HG02571 (cell line): ENCODE measurements around the gene POPDC2.
"Not testable (repeated sequence)": the region's sequence is repeated elsewhere in the genome, so short reads cannot be mapped to it uniquely, and the experiment has no call there.

Source experiments
- ATAC-seq: cut with Tn5 transposase; IDR thresholded peaks from one replicate; pipeline ENCODE4 v1.9.1; 2021; ENCODE audit warnings: mild to moderate bottlenecking, moderate library complexity; ENCODE audit not compliant: unreplicated experiment

The POPDC2 gene

DNA sequence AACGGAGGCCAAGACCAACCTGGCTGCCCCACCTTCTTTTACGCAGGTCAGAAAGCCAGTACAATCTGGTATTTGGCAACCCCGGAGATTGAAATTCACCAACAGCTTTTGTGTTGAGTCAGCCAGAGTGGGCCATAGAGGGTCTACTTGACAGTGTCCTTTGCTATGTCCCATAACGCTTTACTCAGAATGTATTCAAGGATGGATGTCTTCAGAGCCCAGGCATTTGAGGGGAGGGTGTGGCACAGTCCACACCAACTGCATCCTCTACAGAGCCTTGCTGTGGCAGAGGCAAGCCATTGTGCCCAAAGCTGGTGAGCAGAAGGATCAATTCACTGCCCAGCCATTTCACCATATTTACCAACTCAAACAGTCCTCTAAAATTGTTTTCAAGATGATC lies 44.3 kb downstream of the POPDC2 start:
- ATAC-seq, result no peak

GRCh38 chr3:119613872-119614271 lies 46.5 kb downstream of the POPDC2 start:
- ATAC-seq, result no peak

DNA sequence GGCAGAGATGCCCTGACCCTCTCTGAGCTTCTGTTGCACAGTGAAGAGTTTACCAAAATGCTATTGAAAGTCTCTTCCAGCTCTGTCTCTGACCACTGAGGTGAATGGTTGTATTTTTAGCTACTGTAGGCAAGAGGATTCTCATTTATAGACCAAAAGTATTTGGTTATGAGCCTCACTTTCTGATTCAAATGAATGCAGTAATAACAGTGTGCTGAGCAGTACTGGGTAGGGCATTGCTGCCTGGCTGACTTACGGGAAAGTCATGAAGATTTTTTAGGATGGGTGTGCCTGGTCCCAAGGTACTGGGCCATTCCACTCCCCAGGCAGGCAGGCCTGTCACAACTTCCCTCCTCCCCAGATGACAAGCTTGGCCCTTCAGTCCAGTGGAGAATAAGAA lies 47.2 kb downstream of the POPDC2 start:
- ATAC-seq, result no peak

- no peak for ATAC-seq
Observed at GRCh38 chr3:119611664-119612063, 48.7 kb downstream of the POPDC2 start.

DNA sequence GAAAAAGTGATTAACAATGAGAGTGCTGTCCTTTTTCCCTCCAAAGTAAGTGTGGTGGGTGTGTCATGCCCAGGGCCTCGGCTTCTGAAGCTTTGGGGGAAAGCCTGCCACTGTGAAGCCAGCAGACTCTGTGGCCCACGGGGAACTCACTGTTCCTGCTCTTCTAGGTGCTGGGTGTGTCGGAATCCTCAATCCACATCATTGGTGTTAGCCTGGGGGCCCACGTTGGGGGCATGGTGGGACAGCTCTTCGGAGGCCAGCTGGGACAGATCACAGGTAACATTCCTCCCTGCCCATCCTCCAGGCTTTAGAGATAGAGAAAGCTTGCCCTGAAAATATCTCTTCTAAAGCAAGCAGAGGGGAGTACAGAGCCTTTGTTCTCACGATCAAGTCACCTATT lies 51.1 kb downstream of the POPDC2 start:
- ATAC-seq, result no peak

DNA sequence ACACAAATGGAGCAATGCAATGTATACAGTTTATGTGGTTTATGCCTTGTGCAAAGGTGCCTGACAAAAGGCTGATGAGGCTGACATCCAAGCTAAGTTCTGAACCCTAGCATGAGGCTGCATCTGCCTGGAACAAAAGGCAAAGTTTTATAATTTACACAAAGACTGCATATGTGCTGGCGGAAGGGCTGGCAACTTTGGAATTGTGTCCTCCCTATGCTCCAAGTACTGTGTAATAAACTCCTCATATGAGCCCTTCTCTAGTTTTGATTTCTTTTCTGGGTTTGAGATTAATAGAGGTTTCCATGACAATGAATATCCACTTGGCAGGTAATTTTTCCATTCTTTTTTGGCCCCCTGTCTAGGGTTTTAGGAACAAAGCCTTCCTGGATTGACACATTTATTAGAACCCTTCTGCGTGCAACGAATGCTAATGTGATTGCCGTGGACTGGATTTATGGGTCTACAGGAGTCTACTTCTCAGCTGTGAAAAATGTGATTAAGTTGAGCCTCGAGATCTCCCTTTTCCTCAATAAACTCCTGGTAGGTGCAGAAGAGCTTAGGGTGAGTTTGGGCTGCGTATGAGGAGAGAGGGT lies 51.9 kb downstream of the POPDC2 start:
- no peak for ATAC-seq

DNA sequence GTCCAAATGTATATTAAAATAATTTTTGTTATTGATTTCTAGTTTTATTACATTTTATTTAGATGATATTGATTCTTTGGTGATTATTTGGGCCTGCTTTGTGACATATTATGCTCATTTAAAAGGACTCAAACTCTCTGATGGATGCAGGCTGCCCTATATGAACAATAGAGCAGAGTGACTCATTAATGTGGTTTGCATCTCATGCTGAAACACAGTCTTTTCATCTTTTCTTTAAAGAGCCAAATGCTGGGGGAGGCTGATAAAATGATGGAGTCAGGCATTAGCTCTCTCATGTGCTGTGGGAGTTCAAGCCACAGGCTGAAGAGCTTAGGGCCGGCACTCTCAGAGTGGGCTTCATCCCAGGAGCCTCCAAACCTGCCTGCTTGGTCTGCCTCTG lies 55.5 kb downstream of the POPDC2 start:
- ATAC-seq, result no peak

- no peak for ATAC-seq
Observed at GRCh38 chr3:119602676-119603075, 57.7 kb downstream of the POPDC2 start.

DNA sequence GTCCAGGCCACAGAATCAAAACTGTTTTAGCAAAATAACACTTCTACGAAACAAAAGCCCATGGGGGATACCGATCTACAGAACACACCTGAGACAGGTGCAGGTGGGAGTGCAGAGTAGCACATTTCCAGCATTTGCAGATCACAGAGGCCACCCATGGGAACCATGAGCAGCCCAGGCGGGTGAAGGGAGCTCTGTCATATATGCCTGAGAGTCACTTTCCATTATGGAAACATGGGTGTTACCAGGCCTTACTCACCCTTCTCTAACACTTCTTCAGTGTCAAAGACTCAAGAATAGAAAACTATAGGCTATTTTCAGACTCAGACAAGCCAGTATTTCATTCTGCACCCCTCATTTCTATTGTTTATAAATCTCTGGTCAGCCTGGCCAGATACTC lies 59.2 kb downstream of the POPDC2 start:
- ATAC-seq, result no peak

- peak; percentile 63 for ATAC-seq
Observed at GRCh38 chr3:119600732-119601131, 59.7 kb downstream of the POPDC2 start.

GRCh38 chr3:119599558-119600174 lies 60.7 kb downstream of the POPDC2 start:
- ATAC-seq, result no peak

DNA sequence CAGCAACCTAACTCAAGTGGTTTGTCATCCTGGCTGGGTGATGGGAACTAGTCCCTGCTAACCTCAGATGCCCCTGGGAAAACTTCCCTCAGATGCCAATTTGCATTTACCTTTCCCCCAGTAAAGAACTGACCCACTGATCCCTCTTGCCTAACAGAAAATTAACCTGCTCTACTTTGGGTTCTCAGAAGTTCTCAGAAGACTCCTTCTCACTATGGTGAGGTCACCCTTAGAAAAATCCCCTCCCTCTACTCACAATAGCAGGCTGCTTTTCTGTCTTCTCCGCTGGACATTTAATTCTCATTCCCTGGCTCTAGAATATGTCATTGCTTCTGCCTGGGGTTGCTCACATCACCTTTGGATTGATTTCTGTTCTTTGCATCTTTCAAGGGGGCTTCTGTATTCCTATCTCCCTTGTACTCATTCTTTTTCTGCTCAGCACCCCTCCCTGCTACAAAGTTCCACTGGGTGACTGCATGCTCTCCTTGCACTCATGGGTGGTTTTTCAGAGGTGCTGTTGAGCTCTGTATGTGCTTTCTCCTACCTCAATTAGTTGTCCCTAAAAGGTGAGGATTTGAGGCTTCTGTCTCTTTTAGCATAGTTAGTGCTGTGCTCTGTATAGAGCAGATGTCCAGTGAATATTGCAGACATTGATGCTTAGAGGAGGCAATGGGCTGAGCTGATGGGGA lies 61.8 kb downstream of the POPDC2 start:
- ATAC-seq, result peak; percentile 46

GRCh38 chr3:119597548-119598288 lies 62.7 kb downstream of the POPDC2 start, which contains the start of gene PLA1A:
PLA1A (plus strand) TSS chr3:119597885; CDS start chr3:119597914, 29 bp downstream.
- no peak for ATAC-seq

GRCh38 chr3:119596398-119596797 lies 64.0 kb downstream of the POPDC2 start:
- no peak for ATAC-seq

- no peak for ATAC-seq
Observed at GRCh38 chr3:119595639-119596334, 64.6 kb downstream of the POPDC2 start.

GRCh38 chr3:119594929-119595328 lies 65.5 kb downstream of the POPDC2 start:
- not testable (repeated sequence) for ATAC-seq

GRCh38 chr3:119594066-119594465 lies 66.3 kb downstream of the POPDC2 start:
- no peak for ATAC-seq

DNA sequence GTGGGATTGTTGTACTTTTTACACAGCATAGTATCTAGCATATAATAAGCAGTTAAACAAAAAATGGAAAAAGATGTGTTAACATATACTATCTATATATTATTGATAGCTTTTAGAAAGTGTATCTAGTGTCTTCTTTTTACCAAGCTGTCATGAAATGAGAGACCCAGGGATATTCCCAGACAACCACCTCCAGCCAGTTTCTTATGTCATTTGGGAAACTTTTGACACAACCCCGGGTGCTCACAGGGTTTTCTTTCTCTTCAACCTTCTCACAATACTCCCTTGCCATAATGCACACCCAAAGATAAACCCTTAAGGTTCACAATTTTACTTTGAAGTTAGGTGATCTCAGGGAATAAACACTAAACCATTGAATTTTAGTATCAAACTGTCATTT lies 67.5 kb downstream of the POPDC2 start:
- ATAC-seq, result no peak
